Activated naive CD8-positive, alpha-beta T cell treated with anti-CD3 and anti-CD28 coated beads, Interleukin-2, amount 50 U/mL, for 16 hours (primary cell): ENCODE measurements around the gene PLXNA4.

Experiments
- DNase-seq: peaks from one replicate; pipeline ENCODE4 v3.0.0-alpha.2; 2020; ENCODE audit warnings: low read depth, low spot score

PLXNA4 gene

DNA sequence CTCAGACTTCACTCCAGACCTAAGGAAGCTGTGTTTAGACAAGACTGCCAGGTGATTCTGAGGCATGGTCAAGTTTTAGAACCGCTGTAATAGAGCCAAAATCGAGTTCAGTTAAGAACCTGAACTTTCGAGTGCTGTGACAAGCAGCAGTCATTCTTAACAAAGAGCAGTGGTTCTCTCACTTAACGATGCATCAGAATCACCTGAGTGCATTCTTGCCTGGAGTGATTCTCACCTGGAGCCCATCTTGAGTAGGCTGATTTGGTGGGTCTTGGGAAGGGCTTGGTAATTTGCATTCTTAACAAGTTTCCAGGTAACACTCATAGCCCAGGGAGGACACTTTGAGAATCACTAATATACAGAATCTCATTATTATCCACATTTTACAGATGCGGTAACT lies 44.7 kb downstream of the PLXNA4 start:
- DNase-seq: no peak

DNA sequence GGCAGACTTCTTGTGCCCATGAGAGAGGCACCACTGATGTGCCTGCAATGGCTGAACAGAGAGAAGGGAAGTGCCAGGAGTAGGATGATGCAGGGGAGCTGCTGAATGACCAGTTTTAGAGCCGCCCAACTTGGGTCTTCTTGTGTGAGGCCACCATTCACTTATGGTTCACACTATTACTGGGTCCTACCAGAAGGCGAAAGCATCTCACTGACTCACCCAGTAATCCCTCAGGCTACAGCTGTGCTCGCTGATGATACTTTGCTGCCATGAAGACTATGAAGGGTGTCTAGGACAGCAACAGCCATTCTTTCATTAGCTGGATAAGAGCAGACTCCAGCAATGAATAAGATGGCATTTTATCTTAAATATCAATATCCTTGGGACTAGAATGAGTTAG lies 47.6 kb downstream of the PLXNA4 start:
- no peak for DNase-seq

DNA sequence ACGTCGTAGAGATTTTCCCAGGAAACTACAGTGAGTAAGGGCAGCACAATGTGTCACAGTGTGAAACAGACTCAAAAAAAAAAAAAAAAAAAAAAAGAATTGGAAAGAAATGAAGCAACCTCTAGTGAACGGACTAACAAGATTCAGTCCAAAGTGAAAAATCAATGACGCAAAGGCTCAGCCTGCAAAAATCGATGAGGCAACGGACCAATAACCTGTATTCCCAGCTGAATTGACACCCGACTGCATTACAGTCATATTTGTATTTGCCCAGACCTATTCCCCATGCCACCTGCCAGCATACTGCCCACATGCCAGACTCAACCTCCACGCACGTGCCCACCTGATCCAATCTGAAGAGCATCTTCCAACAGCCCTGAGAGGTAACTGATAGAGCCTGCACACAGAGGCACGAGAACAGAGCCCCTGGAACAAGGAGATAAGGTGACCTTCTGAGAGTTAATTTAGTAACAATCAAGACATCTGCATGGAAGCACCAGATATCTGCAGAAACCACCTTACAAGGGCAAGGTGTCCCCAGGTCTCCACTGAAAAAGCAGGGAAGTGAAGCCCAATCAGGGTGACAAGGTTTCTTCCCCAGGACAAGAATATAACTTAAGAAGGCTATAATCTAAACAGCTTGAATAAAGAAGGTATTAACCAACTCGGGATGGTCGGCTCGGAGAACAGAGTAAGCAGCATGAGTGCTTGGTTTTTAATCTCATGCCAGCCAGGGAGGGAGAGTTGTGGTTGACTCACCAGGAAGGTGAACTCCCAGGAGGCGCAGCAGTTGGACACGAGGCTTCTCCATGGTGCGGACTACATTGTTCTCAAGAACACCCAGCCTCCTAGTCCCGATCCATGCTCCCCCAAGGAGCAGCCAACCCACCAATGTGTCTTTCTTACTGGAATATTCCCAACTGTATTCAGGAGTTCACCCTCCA lies 48.5 kb downstream of the PLXNA4 start:
- no peak for DNase-seq

DNA sequence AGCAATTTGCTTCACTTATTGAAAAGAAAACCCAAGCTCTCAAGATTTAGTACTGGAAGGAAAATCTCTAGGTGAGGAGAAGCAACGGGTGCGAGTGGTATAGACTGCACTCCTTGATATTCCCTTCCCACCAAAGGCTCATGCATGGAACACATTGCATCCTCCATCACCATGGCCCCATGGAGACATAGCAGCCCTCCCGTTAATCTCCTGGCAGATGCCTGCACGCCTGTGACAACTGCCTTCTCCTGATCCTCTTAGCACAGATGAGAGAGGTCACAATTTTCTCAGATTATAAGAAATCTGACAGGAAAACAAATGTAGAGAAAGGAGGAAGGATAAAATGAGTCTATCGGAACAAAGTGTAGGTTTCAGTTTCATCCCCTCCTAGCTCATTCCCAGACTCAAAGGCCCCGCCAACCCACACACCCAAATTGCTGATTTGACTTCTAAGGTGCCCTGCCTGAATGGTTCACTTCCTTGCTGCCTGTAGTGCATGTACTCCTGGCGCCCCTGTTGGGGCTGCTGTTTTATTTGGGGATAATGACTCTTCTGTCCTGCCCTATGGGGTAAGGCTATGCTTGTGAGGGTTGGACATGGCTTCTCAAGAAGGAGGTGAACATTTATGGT lies 50.0 kb downstream of the PLXNA4 start:
- DNase-seq: no peak

DNA sequence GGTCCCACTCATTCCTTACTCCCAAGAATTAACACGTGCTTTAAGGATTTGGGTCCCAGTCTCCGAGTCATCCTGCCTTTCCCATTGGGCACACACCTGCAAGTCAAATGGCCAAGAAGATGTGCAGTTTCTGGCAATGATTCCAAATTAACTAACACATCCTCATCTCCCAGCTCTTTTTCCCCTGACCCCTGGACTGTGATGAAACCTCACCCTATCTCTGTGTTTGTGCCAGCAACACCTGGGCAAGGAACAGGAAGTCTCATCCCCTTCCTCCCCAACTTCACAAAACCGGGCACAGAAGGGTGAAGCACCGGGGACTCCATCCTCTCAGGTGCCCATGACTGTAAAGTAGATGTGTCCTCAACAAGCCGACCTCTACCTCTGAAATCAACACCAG lies 54.8 kb downstream of the PLXNA4 start:
- DNase-seq: no peak

DNA sequence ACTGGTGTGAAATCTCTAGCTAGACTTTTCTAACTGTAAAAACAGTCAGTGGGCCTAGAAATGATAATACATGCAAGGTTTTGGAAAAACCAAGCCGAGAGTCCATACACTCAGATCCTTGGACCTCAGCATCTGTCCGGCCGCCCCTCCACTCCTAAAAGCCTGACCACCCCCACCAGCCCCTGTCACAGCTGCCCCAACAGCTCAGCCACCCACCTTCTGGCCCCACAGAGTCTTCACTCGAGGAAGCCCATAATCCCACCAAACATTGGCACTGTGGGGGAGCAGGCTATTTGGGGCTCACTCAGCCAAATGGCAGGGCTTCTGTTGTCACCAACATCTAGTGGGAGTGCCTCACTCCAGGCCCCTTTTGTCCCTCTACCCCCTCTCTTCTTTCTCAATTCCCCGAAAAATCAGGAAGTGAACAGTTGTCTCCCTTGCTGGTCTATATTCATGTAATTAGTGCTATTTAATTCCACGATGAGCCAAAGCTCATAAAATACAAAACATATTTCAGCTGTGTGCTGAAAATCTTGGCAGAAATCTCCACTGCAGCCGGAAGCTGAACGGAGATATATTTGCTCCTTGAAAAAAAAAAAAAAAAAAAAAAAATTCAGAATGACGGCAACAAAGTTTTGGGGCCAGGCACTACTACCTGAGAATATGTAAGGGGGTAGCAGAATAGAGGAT lies 55.5 kb downstream of the PLXNA4 start:
- DNase-seq: no peak

DNA sequence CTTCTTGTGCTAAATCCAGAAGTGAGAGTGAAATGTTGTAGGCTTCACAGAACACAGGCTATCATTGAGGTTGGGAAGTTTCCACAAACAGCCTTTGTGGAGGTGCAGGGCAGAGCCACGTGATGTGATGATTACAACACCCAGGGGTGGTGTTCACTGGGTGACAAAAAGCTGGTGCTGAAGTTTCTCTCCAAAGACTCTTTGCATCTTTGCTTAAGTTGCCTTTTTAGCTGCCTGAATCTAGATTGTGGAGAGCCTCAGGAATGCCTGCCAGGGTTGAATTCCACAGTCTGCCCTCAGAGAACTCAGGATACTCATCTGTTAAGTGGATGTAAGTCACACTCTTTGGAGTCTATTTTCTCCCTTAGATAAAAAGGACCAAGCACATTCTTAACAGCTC lies 56.3 kb downstream of the PLXNA4 start:
- DNase-seq: no peak

DNA sequence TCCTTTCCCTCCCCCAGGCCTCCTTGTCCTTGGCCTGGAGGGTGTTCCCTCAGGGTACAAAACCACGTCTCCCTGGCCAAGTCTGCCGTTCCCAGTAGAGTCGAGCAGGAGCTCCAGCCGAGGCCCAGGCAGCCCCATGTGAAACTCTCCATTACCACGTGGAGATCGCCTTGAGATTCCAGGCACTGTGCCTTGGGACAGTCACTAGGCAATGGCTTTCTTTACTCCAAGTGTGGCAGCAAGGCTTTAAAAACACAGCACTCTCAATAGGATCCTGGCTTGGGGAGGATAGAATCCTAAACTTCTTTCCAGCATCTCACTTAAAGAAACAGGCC lies 57.5 kb downstream of the PLXNA4 start:
- no peak for DNase-seq

DNA sequence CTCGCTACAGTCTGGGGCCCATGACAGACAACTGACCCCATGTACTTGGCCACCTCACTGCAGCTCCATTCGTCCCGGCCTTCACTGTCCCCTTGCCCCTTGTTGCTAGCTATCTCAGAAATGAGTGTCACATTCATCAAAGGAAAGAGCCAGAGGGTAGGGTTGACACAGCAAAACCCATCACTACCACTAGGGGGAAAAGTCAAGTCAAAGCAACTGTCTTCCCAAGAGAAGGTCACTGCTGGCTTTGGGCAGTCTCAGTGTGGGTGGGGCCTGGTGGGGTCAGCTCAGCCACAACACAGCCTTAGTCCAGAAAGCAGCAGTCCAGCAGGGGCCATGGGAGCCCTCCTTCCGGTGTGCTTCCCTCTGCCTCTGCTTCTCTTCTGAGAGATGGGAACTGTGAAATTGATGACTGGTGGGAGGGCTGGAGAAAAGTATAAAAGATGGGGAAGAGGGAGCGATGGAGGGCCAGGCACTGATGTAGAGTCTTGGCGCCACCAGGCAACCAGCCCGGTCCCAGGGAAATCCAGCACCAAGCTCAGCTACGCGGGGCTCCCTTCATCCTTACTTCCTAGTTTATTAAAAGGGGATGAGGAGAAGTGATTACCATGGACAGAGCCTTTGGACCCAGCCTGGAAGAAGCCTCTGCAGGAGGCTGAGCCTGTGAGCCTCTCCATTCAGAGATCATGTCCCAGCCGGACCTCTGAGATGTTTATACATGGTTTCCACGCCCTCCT lies 58.0 kb downstream of the PLXNA4 start:
- DNase-seq: no peak

DNA sequence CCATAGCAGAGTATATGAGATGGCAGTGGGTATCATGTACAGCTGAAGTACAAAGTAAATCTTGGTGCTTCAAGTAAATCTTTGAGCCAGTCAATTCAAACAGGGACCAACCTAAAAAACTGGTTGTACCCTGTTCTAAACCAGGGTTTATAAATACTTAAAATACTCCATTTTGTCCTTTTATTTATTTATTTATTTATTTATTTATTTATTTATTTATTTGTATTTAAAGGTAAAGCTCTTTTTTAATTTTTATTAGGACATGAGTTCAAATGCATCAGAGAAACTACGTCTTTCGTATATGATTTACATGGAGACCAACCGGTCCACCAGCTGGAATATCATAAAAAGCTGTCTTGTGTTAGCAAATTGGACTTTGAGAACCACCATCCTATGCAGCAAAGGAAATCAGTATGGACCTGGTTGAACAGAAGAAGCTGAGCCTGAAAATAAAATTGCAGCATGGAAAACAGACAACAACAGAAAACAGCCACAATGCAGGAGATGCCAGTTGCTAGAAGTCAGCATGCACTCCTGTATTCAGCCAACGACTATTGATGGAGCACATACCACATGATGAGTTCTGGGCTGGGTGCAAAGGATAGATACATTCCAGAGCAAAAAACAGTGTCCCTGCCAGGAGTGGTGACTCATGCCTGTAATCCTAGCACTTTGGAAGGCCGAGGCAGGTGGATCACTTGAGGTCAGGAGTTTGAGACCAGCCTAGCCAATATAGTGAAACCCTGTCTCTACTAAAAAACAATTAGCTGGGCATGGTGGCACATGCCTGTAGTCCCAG lies 60.0 kb downstream of the PLXNA4 start:
- DNase-seq: no peak

DNA sequence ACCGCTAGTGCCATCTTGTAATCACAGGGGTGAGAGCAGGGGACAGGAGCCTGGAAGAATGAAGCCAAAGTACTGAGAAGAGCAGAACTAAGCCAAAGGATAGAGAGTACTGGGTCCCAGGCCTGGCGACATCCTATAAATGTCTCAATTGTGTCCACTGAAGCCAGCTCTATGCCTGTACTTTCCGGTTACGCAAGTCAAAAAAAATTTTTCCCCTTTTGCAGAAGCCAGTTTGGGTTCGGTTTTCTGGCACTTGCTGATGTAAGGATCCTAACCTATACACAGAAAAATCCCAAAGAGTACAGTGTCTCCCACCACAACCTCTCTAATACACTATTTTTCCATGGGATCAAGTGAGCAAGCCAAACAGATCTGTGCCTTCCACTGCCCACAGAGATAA lies 61.1 kb downstream of the PLXNA4 start:
- no peak for DNase-seq

DNA sequence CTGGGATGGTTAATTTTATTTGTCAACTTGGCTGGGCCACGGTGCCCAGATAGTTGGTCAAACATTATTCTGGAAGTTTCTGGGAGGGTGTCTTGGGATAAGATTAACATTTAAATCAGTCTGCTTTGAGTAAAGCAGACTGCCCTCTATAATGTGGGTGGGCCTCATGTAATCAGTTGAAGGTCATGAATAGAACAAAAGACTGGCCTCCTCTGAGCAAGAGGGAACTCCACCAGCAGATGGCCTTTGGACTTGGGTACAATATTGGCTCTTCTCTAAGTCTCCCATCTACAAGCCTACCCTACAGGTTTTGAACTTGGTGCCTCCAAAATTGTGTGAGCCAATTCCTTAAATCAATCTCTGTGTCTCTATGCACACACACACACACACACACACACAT lies 61.8 kb downstream of the PLXNA4 start:
- DNase-seq: no peak

DNA sequence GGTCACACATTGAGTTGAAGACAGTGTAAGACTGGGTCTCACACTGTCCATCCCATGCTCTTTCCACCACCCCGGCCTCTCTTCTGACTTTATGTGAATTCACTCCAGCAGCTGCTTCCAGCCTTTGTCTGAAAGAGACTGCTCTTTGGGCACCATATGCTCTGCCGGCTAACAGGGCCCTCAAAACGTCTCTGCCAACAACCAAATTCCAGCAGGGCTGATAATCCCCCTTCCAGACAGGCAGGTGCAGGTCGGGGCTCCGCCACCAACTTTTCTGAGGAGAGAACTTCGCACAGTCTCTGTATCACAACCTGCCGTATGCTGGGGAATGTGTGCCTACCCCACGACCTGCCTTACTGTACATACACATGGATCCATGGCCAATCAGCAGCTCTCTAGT lies 64.3 kb downstream of the PLXNA4 start:
- DNase-seq: no peak

DNA sequence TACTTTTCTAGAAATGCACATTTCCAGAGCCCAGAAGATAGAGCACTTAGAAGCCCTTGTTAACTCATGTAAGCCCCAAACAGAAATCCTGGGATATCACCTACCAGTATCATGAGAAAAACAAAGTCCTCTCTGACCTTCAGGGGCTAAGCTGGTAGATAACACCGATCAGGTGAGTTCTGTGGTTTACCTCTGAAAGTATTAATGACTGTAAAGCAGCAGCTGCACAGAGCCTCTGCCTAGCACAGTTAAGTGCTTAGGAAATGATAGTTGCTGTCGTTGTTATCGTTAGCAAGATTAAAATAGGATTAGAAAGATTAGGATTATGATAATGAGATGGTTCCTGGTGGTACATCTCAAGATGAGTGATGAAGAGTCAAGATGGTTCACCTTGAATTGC lies 64.9 kb downstream of the PLXNA4 start:
- no peak for DNase-seq

DNA sequence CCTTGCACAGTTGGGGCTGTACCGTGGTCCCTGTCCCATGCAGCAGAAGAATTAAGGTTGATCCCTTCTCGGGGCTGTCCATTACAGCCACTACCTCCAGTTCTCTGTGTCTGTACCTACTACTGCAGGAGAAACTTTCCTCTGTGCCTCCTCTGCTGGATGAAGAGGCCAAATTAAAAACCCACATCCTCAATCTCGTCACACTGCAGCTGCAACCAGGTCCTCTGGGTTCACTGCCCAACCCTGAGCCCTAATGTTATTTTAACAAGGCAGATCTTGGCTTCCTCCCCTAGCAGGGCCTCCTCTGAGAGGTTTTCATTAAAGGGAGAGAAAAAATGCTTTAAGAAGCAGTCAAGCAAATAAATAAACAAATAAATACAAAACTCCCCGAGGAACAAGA lies 66.6 kb downstream of the PLXNA4 start:
- DNase-seq: no peak

DNA sequence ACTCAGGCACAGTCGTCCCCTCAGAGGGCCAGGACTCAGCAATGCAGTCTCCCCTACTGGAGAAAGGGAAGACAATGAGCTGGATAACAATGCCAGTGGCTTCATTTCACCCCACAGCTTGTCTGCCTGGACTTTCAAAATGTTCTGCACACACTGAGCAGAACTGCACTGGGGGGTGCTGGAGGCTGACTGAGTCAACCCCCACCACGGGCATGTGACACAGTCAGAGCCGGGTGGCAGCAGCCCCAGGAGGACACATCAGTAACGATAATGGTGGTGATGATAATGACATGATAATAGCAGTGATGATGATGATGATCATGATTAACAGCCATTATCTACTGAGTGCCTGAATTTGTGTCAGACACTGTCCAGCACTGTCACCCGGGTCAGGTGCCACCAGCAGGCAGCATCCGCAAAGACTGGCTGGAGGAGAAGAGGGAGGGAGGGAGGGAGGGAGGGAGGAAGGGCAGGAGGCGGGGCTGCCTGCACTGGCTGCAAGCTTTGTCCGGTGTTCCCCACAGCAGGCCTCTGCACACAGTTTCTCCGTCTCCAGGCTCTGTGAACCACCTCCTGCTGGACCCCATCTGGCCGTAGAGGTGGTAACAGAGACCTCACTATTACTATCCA lies 67.4 kb downstream of the PLXNA4 start:
- DNase-seq: no peak

DNA sequence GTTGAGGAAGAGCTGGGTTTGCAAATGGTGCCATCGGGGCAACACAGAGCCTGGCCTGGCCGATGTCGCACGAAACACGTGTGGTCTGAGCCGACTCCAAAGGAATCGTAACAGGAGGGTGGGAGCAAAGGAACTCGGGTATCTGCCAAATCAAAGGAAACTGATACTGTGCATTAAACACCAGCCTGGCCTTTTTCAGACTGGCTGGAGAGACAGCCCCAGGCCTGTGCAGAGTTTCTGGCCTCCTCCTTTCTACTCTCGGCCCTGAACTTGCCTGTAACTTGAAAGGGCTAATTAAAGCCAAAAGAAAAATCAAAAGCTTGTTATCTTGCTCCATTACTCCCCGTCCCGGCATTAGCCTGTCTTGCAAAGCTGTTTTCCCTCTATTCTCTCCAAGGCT lies 71.4 kb downstream of the PLXNA4 start:
- DNase-seq: no peak

DNA sequence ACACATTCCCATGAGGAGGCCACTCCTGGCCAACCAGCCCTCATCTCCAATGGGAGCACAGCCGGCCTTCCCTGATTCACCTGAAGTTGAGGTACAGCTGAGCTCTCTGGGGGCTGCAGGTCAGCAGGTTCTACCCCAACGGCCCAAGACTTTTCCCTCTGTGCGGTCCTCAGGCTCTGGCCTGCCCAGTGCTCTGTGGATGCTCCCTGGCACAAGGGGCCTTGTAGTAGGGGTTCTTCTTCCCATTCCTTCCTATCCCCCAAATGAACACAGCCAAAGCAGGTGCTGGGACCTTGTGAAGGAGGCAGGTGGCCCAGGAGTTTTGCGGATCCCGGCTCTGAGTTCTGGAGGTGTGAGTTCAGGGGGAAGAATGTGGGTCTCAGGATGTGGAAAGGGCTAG lies 72.2 kb downstream of the PLXNA4 start:
- DNase-seq: no peak

DNA sequence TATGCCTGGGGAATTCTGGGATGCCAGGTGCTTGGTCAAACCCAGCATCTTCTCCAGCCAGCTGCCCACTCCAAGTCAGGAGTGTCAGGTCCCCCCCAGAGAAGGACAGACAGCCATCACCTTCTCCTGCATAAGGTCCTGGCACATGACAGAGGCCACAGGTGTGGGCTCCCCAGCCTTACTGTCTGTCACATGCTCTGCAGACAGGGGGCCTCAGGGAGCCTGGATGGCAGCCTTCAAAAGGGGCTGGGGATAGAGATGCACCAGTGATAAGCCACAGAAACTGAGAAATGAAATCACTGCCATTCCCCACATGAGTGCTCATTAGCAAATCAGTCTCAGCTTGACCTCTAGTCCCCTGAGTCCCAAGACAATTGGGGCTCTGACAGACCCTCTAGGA lies 72.9 kb downstream of the PLXNA4 start:
- no peak for DNase-seq

DNA sequence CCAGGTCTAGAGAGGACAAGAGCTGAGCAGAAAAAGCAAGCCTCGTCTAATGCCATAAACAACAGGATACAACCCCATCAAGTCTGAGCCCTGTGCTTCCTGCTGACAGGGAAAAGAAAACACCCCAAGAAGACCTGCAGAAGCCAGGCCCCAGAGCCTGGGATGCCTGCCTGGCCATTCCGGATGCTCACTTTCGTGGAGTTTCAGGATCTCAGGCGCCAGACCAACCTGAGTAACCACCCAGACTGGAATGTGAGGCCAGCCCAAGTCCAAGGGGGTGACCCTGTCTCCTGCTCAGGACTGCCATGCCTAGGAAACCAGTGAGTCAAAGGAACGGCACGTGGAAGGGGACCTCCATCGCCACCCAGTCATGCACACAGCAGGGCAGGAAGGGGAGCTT lies 74.3 kb downstream of the PLXNA4 start:
- DNase-seq: no peak
